ENCODE data around the gene RFC5.
A peak's percentile ranks its signal among the peaks of the same experiment; 100 is the strongest.
"Not testable (repeated sequence)": the region's sequence is repeated elsewhere in the genome, so short reads cannot be mapped to it uniquely, and the experiment has no call there.

The RFC5 gene

GRCh38 chr12:118053071-118053985, 36.8 kb downstream of the RFC5 start:
- no peak for DNase-seq

DNA sequence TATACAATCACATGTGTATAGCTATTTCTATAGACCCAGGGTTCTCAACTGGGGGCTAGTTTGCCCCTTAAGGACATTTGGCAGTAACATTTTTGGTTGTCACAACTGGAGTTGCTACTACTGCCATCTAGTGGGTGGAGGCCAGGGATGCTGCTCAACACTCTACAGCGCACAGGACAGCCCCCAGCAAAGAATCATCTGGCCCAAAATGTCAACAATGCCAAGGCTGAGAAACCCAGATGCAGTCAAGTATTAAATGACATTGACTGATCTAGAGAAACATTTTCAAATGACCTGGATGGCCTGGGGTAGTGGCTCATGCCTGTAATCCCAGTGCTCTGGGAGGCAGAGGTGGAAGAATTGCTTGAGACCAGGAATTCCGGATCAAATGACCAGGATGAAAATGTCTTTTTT, 38.6 kb downstream of the RFC5 start:
- peak; percentile 64 to 75 for DNase-seq

DNA sequence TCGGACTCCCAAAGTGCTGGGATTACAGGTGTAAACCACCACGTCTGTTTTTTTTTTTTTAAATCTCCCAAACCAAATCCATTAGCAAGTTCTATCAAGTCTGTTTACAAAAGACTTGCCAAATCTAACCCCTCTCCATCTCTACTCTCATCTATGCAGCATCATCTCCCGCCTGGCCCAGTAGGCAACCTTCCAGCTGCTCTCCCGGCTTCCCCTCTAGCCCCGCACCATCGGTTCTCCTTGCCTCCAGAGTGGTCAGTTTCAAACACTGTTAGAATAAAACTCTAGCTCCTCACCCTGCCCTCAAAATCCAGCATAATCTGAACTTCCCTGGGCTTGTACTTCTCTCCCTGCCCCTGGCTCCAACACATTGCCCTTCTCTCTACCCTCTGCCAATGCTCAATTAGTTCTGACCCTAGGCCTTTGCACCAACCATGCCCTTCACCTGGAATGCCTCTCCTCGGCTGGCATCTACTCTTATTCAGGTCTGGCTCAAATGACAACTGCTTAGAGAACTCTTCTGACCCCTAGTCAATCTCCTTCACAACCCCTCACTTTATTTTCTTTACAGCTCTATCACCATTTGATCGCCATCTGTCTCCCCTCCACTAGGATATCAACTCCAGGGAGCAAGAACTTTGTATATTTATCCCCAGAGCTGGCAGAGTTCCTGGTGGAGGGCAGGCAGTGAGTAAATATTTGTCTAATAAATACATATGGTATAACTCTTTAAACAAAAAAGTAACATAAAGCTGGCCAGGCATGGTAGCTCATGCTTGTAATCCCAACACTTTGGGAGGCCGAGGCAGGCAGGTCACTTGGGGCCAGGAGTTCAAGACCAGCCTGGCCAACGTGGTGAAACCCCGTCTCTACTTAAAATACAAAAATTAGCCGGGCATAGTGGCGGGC, 39.6 kb downstream of the RFC5 start:
- no peak for DNase-seq

DNA sequence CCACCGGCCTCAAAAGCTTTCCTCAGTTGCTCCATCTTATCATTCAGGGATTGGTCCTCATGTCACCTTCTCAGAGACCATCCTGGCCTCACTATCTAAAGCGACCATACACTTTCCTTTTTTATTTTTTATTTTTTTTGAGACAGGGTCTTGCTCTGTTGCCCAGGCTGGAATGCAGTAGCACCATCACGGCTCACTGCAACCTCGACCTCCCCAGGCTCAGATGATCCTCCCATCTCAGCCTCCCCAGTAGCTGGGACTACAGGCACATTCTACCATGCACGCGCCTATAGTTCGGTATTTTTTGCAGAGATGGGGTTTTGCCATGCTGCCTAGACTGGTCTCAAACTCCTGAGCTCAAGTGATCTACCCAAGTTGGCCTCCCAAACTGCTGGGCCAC, 41.7 kb downstream of the RFC5 start:
- no peak for DNase-seq

DNA sequence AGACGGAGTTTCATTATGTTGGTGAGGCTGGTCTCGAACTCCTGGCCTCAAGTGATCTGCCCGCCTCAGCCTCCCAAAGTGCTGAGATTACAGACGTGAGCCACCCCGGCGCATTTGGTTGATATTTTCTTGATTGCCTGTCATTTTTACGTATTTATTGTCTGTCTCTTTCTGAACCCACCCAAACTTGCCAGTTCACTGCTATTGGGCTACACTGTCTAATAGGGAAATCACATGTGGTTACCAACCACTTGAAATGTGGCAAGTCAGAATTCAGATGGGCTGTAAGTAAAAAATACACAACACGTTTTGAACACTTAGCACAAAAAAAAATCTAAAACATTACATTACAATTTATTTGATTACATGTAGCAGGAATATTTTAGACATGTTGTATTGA, 42.4 kb downstream of the RFC5 start:
- no peak for DNase-seq

- DNase-seq: no peak
Measured at GRCh38 chr12:118059341-118060191, 43.1 kb downstream of the RFC5 start.

GRCh38 chr12:118060301-118061010, 44.0 kb downstream of the RFC5 start:
- peak in 1 of 2 donors; percentile 36 for DNase-seq

- peak; percentile 49 to 57 for DNase-seq
Measured at GRCh38 chr12:118061011-118061872, 44.7 kb downstream of the RFC5 start, which contains the start of gene WSB2. Gene WSB2, minus strand, starts transcription at chr12:118061179. Its CDS starts 131 bp downstream, at chr12:118061048.

GRCh38 chr12:118061873-118062843, 45.7 kb downstream of the RFC5 start:
- no peak for DNase-seq

DNA sequence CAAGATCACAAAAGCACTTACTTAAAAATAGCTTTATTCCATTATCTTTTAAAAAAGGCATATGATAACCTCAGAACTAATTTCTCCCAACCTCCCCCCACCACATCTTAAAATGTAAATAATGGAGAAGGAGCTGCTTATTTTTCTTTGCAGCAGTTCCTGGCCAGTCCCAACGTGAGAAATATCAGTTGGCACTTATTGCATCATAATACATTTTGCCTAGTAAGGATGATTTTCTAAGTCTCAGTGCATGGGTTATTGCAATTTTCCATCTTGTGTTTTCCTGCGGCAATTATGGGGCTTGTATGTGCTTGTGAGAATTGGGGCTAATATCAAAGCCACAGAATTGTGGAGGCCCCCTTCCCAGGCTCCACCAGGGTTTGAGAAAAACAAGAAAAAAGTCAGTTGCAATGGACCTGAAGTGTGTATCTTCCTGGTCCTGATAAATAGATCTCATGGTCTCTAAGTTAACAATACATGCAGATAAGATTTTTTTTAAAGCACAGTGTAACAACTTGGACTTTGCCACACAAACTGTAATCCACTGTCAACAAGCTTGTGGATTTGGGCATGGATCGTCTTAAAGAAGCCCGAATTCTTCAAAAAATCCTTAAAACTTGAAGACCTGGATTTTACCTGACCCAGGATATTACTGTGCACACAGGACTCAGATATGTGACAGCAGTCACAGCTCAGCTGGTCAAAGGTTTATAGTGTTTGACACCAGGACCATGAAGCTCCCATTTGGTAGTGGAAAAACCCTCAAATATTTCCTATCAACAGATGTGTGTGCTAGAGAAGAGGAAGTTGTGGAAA, 47.3 kb downstream of the RFC5 start:
- DNase-seq: no peak

GRCh38 chr12:118064608-118065007, 48.1 kb downstream of the RFC5 start:
- DNase-seq: no peak

DNA sequence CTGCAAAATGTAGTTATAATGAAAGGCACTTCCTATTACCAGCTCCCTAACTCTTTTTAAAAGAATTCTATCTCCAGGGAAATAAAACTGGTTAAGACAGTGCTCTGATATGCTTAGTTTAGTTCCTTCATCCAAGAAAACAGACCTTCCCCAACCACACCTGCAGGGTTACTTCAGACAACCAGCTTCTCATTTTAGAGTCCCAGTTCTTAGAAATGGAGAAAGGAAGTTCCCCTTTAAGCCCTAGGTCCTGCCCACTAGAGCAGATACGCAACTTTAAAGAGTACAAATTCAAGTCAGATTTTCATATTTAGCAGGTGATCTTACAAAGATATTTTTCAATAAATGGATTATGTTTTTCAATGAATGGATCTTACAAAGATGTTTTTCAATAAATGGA, 48.9 kb downstream of the RFC5 start:
- no peak for DNase-seq

- no peak for DNase-seq
Measured at GRCh38 chr12:118068445-118068844, 51.9 kb downstream of the RFC5 start.

DNA sequence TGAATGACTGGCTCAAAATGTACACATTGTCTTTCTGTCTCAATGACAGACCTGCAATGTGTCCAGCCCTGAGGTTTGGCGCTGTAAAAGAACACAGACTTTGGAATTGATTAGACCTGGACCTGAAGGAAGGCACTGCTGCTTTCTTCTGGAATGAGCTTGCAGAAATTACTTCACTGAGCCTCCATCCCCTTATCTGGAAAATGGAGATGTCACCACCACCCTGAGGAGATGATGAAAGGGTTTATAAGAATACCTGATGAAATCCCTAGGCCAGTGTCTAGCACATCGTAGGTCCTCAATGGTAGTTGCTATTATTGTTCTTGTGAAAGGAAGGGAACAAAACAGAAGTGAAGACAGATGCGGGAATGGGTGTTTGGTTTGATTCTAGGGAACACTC, 54.1 kb downstream of the RFC5 start:
- no peak for DNase-seq

DNA sequence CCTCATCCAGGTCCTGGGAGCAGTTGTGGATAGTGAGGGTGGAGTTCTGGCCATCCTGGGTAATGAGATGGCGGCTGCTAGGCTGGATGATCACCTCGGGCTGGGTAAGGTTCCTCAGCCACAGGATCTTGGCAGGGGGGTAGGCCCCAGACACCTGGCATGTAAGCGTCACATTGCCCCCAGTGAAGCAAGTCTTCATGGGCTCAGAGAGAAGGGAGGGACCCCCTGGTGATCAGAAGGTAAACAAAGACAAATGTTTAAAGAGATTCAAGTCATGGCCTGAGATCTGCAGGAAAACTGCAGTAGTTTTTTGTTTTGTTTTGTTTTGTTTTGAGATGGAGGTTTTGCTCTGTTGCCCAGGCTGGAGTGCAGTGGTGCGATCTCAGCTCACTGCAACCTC, 57.3 kb downstream of the RFC5 start:
- DNase-seq: no peak

- DNase-seq: not testable (repeated sequence)
Measured at GRCh38 chr12:118081521-118081920, 65.0 kb downstream of the RFC5 start.

Measured in stimulated activated CD4-positive, alpha-beta T cell treated with anti-CD3 and anti-CD28 coated beads, Interleukin-2, amount 100 ng/mL, for 48 hours (primary cell).